NCI-H82 treated with DMSO at 0.1 percent for 48 hours (cell line): ENCODE results near the gene STRA8.
A peak's percentile ranks its signal among the peaks of the same experiment; 100 is the strongest.

Source experiments
- DNase-seq: peaks from one replicate; lab custom pipeline; 2025; ENCODE audit not compliant: unreplicated experiment; lab: John Stamatoyannopoulos, UW

STRA8 gene

DNA sequence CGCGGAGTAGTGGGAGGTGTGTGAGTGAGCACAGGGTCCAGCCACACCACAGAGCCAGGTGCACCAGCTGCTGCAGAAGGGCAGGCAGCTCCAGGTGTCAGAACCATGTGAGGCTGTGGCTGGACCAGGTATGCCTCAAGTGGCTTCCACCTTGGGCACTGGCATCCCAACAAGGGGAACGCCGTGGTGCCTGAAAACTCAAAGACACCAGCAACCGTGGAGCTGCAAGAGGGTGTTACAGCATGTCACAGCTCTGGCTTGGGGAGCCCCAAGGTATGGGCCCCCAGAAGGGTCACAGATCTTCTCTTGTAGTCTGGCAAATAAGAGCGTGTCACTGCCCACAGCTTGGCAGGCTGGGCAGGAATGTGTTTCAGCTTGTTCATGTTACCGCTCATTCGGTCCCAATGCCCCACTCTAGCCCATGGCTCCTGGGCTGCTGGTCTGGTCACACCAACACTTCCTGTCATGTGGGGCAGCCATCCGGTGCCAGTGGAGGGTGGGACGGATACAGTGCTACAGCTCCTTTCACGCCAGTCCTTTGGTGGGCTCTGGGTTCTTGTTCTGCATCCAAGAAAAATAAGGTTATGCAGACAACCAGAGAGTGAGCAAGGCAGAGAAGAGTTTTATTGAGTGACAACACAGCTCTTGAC lies 29.8 kb downstream of the STRA8 start:
- no peak for DNase-seq

DNA sequence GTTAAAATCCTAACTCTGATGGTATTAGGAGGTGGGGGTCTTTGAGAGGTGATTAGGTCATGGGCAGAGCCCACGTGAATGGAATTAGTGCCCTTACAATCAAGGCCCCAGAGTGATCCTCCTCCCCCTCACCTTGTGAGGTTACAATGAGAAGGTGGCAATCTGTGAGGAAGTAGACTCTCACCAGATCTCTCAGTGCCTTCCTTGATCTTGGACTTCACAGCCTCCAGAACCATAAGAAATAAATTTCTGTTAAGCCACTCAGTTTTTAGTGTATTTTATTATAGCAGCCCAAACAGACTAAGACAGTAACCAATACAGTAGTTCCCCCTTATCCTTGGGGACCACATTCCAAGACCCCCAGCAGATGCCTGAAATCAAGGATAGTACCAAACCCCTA lies 32.0 kb downstream of the STRA8 start:
- no peak for DNase-seq

DNA sequence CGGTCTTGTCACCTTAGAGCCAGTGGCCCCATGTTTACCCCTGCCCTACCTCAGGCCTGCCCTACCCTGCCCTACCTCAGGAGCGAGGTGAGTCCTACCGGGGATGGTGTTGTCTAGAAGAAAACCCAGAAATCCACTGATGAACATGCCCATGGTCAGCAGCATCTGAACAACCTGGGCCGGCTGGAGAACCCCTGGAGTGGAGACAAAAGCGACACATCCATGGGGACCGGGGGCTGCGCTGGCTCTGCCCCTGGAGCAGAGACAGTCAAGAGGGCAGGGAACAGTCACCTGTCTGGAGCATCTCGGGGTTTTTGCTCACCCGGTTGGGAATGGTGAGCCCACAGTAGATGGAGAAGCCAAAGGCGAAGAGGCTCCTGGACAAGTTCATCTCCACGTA lies 36.3 kb downstream of the STRA8 start:
- no peak for DNase-seq

DNA sequence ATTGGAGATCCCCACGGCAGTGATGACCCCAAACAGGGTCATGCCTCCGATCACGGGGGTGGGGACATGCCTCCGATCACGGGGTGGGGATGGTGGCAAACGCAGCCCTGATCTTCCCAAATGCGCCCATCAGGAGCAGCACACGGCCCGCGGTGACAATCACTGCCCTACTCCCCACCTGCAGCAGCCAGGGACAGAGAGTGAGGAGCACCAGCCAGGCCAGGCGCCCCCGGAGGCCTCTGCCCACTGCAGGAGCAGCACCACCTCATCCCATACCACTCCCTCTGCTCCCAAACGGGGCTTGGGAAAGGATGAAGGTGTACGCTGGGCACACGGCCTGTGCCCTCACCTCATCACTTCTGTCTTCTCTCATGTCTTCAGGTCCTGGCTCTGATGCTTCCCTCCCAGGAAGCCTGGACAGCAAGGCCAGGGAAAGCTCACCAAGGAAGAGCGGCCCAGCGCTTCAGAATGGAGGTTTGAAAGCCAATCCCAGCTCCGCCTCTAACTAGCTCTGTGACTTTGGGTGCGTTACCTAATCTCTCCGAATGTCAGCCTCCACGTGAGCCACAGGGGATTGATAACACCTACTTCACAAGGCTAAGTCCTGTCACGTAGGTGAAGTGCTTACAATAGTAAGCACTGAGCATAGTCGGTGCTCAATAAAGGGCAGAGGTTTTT lies 37.1 kb downstream of the STRA8 start:
- DNase-seq = no peak

DNA sequence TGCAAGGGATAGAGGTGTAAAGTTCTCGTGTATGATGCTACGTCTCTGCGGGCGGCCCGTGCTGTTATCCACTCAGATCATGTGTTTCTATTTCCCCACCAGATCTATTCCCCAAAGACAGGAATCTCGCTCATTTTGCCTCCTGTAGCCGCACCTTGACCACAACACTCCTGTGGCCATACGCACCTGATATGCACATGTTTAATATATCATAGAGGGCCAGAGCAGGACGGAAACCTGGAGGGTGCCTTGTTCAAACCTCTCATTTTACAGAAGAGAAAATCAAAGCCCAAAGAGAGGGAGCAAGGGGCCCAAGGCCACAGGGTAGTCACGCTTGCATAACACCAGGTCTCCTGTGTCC lies 37.6 kb downstream of the STRA8 start:
- DNase-seq = no peak

DNA sequence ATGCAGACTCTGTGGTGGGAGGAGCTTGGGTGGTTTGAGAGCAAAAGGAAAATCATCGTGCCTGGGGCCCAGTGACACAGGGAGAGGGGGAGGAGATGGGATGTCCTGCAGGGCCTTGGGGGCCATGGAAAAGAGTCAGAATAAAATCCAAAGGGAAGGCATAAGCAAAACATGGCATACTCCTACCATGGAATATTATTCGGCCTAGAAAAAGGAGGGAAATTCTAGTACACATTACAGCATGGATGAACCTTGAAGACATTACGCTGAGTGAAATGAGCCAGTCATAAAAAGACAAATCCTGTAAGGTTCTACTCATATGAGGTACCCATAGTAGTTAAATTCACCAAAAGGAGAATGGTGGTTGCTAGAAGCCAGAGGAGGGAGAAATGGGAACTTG lies 38.7 kb downstream of the STRA8 start:
- DNase-seq = no peak

DNA sequence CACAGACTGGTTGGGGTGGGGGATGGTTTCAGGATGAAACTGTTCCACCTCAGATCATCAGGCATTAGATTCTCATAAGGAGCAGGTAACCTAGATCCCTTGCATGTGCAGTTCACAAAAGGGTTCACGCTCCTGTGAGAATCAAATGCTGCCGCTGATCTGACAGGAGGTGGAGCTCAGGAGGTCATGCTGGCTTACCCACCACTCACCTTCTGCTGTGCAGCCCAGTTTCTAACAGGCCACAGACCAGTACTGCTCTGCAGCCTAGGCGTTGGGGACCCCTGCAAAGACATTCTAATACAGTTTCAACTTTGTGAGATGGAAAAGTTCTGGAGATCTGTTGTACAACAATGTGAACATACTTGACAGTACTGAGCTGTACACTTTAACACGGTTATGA lies 39.9 kb downstream of the STRA8 start:
- no peak for DNase-seq

DNA sequence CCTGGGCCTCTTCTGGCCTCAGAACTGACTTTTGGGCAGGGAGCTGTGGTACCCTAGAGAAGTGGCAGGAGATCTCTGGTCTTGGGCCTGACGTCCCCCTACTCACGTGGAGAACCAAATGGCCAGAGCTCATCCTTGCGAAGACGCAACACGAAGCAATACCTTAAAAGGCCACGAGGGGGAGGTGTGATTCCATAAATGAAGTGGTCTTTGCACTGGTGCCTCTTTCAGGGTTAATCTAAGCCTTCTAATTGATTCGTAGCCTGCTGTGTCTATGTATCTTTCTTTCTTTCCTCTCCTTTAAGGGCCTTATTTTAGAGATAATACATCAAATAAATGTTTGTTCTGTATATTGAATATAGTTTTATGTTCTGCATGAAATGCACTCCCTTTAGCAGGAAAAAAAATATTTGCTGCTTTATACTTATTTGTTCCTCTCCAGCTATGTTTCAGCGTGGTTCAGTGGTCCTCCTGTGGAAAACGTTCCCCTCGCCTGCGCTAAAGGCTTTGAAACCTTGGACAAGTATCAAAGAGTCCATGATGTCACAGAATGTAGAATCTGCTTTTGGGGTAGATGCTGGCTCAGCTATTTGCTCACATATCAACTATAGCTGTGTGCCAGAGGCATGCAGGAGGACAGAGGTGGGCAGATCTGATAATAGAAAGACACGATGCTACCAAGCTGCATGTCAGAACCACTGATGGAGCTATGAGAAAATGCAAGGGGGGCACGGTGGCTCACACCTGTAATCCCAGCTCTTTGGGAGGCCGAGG lies 41.0 kb downstream of the STRA8 start:
- DNase-seq = peak; percentile 70

DNA sequence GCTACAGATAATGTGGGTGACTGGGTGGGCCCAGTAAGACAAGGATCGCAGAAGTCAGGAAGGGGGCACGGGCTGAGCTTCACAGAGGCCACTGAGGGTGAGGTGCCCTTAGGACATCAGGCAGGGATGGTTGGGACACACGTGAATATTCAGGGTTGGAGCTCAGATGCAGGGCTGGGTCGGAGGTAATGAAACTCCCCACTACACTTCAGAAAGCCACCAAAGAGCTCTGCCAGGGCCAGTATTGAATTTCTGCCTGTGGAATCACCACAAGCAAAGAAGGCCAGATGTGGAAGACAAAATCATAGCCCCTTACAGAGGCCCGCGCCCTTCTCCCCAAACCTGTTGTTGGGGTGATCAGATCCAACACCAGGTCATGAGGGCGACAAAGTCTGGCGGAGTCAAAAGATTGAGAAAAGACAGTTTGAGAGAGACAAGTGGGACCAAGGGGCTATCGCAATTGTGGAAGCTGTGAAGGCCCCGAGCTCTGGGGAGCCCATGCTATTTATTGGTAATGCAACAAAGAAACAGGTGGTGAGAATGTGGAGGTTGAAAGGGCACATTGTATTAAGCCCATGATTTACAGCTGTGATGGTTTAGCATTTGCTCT lies 42.4 kb downstream of the STRA8 start:
- no peak for DNase-seq

DNA sequence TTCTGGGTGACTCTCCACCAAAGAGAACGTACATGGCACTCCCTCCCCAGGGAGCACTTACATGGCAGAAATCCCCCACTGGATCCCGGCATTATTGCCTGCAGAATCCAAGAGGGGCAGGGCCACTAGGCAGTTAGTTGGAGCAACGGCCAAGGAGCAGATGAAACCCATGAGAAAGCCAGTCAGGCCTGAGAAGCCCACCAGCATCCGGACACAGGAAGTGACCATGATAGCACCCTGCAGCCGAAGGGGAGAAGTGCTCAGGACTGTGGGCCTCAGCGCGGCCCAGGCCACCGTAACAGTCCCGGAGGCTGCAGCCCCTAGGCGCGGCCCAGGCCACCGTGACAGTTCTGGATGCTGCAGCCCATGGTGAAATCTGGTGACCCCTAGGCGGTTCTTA lies 43.5 kb downstream of the STRA8 start:
- DNase-seq = no peak

DNA sequence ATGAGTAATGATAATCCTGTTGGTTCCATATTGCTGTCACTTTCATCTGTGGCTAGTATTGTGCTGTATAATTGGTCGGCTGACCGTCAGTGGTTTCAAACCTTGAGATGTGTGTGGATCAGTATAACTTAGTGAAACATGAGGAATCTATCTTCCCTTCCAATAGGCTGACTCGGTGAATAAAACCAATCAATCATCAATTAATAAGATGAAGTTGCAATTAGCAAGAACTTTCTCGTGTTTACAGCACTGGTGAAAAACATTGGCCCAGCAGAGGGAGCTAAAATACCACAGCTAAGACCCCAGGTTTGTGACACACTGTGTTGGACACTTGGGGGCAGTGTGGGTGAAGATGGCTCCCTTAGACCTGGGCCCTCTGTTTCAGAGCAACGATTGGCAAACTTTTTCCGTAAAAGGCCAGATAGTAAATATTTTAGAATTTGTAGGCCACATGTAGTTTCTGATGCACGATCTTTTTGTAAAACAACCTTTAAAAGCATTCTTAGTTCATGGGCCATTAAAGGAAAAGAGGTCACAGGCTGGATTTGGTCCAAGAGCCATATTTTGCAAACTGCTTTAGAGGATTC lies 47.8 kb downstream of the STRA8 start:
- DNase-seq = peak; percentile 62

DNA sequence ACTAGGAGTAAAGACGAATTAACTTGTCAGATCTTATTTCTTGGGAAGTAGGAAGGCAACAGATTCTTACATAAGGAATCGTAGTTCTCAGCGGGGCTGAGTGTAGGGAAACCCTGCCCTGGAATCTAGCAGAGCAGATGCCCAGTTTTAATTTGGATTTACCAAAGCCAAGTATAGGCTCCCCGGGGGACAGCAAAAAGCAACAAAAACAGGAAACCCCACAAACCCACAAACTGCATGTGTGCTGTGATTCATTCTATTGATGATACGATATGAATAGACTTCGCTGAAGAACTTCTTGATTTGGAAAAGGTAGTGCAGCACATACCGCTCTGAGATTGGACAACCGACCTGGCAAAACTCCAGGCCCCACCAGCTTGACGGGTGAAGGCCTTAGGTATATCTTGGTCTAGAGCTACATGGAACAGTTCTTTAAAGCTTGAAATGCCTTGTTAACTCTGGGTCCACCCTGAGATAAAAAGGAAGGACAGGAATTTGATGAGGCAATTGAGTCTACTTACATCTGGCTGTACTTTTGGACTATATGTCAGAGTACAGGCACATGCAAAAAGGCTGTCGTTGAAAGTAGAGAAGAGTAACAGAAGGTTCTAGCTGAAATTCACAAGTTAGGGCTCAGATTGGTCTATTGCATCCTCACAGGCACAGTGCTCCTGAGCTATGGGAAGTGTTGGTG lies 49.1 kb downstream of the STRA8 start:
- DNase-seq = peak; percentile 59

DNA sequence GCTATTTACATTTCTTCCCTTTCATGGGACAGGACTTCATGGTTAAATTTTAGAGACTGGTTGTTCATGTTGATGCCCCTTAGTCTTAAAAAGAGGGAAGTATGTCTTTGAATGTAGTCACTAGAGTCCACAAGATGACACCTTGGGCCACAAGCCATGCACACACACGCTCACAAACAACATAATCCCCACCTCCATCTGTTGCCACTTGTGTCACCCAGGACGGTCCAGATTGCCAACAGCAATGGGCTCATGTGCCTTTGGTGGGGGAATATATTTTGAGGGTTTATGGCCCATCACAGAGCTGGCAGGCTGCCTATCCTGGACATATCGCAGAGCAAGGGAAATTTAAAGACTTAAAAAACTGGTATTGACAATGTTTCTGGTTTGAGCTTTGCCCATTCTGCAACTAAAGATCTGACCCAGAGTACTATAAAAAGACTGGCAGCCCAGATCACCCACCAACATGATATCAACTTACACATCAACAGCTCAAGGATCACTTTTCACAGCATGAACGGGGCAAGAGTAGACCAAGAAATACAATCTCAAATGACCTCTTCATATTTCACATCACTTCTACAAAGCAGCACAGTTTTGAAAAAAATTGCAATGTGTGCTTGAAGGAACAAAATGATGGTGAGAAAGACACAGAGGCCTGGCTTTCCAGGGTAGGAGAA lies 50.5 kb downstream of the STRA8 start:
- peak; percentile 29 for DNase-seq

DNA sequence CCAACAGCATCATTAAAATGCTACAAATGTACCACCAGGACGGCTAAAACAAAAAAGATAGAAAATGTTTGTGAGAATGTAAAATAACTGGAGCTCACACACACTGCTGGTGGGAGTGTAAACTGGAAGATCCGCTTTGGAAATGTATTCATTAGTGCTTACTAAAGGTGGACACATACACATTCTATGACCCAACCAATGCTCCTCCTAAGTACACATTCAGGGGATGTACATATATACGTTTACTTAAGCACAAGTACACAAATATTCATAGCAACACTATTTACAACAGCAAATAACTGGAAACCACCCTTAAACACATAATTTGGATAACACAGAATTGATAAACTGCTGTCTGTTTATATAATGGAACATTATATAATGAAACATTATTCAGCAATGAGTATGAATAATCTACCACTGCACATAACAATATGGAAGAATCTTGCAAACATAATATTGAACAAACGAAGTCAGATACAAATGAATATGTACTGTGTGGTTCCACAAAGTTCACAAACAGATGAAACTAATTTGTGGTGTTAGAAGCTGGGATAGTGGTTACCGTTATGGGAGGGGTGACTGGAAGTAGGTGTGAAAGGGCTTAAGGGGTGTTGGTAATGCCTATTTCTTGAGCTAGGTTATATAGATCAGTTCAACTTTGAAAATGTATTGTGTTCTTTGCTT lies 52.1 kb downstream of the STRA8 start:
- no peak for DNase-seq

DNA sequence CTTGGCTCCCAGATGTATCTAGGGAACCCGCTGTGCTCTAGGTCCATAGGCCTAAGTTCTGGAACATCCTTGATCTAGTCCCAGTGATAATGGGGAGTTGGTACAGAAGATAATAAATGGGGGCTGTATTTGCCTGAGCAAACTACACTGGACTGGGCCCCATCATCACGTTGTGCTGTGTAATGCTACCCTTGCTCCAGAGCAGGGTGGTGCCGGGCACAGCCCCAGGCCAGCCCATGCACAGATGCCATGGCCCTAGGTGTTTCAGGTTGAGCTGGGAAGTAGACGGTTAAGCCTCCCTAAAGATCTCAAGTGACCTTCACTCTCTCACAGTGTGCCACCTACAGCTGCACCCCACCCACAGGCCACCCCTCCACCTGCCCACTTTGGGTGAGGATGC lies 53.2 kb downstream of the STRA8 start:
- DNase-seq = no peak

DNA sequence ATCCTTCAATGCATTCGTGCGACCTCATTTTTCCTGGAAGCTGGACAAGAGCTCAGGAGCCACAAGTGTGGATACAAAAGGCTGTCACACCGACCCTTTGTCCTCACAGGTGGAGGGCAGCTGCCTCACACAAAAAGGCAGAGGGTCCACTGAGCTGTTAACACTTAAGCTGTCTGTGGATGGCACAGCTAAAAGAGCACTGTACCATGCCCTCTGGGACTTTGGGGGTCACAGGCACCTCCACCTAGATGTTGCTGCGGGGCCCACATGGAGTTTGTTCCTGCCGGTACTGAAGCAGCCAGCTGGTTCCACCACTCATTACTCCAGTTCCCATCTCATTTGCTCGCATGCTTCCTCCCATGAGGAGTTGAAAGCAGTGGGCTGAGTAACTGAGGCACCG lies 57.0 kb downstream of the STRA8 start:
- DNase-seq = no peak

DNA sequence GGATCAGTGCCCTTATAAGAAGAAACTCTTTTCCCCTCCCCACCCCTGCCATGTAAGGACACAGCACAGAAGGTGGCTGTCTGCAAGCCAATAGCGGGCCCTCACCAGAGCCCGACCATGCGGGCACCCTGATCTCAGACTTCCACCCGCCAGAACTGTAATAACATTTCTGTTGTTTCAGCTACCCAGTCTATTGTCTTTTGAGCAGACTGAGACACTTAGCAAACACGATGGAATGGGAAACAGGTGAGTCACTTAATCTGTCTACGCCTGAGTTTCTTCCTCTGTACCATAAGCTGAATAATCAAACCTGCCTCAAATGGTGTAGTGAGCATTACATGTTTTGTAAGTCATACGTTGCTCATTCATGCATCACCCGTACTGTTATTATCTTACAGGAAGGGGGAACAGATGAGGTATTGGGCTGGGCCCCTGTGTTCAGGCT lies 58.2 kb downstream of the STRA8 start:
- no peak for DNase-seq

DNA sequence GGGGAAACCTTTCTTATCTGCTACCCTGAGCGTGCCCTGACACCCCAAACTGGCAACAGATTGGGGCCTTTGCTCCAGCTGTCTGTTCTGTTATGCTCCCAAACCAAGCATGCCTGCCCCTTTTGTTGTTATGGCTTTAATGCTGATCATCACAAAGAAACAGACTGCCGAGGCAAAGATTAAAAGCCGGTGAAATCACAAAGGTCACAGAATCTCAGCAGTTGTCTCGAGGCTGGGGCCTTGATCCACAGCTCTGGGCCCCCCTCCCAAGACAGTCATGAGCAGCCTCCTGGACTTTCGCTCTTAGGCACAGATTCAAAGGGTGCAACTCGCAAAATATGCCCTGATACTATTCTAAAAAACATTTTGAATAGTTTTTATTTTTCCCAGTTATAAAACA lies 65.6 kb downstream of the STRA8 start:
- DNase-seq = no peak

DNA sequence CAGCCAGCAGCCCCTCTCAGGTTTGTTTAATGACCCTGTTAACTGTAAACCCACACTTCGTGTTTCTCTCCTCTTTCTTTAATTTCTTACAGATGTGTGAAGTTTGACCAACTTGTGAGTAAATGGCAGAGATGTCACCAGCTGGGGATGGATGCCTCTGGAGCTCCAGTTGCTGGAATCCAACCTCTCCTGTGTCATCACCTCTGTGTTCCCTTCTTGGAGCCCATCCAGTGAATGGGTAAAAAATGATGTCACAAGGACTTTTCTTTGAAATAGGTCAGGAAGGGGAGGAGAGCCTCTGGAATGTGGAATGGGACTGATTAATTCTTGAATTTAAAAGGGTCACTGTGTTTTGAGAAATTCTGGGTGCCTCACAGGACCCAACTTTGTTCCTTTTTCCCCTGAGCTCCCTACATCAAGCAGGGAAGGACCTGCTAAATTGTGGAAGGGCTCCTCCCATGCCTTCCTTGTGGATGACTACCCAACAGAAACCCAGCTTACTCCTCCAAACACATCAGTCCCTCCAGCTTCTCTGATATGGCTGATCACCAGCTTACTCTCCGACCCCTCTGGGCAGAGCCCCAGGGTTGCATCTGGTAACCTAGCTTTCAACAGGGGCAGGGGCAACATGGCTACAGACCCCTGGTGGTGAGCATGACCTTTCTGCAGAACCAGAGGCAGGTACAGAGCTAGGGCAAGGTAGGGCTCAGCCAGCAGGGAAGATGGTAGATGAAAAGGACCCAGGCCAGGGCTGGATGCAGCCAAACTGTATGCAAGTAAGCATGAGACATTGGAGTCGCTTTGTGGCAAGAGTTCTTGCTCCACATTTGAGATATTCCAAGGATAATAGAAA lies 67.5 kb downstream of the STRA8 start:
- DNase-seq = no peak
